AG20443 (cell line): ENCODE results near the gene PI4KA.
"Not testable (repeated sequence)": the region's sequence is repeated elsewhere in the genome, so short reads cannot be mapped to it uniquely, and the experiment has no call there.

ENCODE experiments used
- DNase-seq: peaks from one replicate; pipeline ENCODE4 v3.0.0; 2012; ENCODE audit warnings: low spot score, mixed read lengths

PI4KA gene

DNA sequence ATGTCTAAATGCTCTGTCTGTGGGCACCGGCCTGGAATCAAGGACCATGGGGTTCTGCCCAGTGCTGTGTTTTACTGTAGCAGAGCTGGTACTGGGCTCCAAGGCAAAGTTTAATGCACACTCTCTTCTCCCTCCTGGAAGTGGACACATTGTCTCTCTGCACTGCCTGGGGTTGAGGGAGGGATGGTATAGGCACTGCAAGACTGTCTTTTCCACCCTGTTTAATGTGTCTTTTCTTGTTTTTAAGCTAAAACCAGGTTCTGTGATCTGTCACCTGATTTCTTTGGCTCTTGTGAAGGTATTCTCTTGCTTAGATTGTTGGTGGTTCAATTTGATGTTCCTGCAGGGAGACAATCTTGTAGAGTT, 194.0 kb downstream of the PI4KA start:
- DNase-seq = no peak

DNA sequence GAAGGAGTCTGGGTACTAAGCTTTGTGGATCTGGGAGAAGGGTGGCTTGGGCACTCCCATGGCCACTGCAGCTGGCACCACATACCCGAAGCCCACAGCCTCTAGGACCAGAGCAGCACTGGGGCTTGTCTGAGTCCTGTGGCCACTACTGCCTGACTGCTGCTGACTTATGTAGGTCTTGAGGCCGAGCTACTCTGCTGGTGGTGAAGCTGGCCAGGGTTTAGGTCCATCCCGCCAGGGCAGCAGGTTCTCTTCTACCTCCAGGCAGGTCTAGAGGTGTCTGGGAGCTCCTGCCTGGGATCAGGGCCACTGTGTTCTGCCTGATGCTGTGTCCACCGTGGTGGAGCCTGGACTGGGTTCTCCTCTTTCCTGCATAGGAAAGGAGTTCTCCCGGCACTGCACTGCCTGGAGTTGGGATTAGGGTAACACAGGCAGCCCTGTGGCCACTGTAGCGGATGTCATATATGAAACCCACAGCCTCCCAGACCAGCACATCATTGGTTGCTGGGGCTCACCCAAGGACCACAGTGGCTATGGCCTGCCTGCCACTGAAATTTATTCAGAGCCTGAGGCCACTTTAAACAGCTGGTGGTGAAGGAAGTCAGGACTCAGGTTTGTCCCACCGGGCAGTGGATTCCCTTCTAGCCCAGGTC, 194.5 kb downstream of the PI4KA start:
- no peak for DNase-seq

DNA sequence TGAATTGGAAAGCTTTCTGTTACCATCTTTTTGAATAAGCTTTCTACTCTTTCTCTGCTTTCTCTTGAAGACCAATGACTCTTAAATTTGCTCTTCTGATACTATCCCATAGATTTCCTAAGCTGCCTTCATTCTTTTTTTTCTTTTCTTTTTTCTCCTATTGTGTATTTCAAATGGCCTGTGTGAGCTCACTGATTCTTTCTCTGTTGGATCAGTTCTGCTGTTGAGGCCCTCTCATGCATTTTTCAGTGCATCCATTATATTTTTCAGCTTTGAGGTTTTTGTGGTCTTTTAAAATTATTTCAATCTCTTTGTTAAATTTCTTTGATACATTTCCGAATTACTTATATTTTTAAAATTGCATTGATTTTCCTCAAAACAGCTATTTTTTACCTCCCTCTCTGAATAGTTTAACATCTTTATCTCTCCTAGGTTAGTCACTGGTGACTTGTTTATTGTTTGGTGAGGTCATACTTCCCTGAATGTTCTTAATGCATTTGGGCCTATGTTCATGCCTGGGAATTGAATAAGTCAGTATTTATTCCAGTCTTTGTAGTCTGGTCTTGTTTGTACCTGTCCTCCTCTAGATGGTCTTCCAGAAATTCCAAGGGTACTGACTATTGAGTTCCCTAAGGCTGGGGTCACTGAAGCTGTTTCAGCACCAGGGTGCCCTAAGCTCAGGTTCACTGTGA, 195.3 kb downstream of the PI4KA start:
- DNase-seq = no peak

DNA sequence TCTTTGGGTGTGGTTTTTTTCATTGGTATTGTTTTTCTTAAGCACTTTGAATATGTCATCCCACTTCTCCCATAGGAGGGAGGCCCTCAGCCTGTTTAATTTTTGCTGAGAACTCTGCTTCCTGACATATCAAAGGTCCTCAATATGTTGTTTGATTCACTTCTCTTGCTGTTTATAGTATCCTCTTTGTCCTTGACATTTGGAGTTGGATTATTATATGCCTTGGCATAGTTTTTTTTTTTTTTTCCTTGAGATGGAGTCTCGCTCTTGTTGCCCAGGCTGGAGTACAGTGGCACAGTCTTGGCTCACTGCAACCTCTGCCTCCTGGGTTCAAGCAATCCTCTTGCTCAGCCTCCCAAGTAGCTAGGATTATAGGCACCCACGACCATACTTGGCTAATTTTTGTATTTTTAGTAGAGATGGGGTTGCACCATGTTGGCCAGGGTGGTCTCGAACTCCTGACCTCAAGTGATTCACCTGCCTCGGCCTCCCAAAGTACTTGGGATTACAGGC, 196.0 kb downstream of the PI4KA start:
- not testable (repeated sequence) for DNase-seq

DNA sequence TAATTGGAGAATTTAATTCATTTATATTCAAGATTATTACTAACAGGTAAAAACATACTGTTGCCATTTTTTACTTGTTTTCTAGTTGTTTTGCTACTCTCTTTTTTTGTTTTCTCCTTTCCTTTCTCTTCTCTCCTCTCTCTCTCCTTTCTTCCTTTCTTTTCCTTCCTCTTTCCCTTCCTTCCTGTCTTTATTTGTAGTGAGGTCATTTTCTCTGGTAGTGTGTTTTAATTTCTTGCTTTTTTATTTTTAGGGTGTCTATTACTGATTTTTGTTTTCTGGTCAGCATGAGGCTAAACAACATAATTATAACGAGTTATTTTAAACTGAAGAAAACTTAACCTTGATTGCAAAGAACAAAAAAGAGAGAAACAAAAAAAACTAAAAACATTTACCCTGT, 197.1 kb downstream of the PI4KA start:
- DNase-seq = no peak

DNA sequence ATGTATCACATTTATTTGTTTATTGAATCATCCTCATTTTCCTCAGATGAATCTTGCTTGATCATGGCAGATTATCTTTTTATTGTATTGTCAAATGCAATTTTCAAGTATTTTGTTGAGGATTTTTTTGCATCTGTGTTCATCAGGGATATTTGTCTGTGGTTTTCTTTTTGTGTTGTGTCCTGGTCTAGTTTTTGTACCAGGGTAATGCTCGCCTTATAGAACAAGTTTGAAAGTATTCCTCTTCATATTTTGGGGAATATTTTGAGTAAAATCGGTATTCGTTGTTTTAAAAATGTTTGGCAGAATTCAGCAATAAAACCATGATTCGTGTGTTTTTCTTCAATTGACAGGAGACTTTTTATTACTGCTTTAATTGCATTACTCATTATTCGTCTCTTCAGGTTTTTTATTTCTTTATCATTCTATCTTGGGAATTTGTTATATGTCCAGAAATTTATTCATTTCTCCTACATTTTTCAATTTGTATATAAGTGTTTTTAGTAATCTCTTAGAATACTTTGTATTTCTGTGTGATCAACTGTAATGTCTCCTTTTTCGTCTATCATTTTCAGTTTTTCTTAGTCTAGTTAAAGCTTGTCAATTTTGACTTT, 198.1 kb downstream of the PI4KA start:
- DNase-seq = no peak

DNA sequence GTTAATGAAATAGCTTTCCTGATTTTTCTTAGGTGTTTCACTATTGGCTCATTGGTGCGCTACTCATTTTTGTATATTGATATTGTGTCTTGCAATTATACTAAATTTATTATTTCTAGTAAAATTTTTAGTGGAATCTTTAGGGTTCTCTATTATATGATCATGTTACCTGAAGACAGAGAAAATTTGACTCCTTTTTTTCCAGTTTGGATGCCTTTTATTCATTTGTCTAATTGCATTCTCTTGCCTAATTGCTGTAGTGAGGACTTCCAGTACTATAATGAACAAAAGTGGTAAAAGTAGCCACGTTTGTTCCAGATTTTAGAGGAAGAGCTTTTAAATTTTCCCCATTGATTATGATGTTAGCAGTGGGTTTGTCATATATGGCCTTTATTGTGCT, 198.7 kb downstream of the PI4KA start:
- DNase-seq = no peak

DNA sequence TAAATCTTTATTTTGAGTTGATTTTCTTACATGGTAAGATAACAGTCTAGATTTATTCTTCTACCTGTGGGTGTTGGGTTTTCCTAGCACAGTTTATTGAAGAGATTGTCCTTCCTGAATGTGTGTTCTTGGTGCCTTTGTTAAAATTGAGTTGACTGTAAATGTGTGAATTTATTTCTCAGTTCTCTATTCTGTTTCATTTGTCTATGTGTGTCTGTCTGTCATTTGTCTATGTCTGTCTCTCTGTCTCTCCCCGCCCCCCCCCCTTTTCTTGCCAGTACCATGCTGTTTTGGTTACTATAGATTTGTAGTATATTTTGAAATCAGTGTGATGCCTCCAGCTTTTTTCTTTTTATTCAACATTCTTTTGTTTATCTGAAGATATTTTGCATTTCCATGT, 199.4 kb downstream of the PI4KA start:
- no peak for DNase-seq

DNA sequence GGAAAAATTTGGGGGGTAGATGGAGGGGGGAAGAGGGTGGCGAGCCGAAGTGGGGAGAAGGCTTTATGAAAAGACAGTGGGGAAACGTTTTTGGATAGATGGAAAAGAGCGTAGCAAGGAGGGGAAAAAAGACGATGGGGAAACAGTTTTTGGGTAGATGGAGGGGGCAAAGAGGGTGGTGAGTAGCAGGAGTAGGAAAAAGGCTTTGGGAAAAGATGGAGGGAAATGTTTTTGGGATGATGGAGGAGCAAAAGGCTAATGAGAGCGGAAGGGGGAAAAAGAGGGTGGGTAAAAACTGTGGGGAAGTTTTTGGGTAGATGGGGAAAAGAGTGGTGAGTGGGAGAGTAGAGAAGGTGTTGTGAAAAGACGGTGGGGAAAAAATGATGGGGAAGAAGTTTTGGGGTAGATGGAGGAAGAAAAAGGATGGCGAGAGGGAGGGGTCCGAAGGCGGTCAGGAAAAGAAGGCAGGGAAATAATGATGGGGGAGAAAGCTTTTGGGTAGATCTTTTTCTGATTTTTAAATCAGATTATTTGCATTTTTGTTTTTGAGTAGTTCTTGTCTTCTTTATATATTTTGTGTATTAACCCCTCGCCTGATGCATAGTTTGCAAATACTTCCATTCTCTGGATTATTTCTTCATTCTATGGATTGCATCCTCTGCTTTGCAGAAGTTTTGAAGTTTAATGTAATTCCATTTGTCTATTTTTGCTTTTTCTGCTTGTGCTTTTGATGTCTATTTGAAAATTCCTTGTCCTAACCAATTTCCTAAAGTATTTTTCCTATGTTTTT, 200.0 kb downstream of the PI4KA start:
- no peak for DNase-seq

DNA sequence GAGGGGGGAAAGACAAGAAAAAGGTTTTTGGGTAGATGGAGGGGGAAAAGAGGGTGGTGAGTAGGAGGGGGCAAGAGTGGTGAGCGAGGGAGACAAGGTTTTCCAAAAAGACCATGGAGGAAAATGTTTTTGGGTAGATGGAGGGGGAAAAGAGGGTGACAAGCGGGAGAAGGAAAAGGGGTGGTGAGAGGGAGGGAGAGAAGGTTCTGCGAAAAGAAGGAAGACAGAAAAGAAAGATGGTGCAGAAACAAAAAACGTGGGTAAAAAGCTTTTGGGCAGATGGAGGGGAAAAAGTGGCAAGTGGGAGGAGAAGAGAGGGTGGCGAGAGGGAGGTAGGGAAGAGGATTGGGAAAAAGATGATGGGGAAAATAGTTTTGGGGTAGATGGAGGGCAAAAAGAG, 200.6 kb downstream of the PI4KA start:
- no peak for DNase-seq
